HS-27A (cell line): ENCODE results near the gene CXADR.
"Not testable (repeated sequence)": the region's sequence is repeated elsewhere in the genome, so short reads cannot be mapped to it uniquely, and the experiment has no call there.

Experiments used
- DNase-seq: peaks from one replicate; pipeline ENCODE4 v3.0.0-alpha.2; 2012; ENCODE audit warnings: low read depth, missing footprints

The CXADR gene

DNA sequence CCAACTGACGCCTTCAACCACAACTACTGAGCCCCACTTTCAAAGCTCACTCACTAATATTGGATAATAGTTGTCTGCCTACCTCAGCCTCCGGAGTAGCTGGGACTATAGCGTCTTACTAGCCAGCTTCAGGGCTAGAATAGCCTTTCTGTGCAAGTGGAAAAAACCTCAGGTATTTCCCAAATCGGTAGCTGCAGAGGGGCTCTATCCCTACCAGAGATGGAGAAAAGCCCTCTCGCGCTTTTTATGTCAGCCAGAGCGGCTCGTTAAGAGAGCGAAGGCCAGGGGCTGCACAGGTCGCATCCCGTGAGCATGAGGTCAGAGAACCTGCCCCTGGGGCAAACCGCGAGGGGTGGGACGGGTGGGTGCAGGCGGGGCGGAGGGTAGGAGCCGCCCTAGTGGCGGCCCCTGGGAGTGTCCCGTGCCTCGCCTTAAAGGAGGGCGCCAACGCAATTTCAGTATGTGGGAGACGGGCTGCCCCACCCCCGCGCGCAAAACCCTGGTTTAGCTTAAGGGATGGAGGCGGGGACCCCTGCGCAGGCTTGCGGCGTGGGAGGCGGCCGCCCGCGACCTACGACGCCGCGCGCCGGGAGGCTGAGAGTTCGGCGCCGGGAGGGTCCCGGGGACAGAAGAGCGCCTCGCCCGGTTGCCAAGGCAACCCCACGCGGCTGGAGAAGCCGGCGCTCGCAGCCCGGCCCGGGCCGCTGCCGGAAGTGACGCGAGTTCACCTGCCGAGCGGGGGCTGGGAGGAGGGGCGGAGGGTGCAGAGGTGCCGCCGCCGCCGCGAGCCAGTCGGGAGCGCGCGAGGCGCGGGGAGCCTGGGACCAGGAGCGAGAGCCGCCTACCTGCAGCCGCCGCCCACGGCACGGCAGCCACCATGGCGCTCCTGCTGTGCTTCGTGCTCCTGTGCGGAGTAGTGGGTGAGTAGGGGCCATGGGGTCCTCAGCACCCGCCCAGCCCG, at the start of gene CXADR:
CXADR (plus strand) TSS at position 791 of the 961 bp plus-strand sequence; CDS start at position 878, 87 bp downstream.
- DNase-seq: no peak

DNA sequence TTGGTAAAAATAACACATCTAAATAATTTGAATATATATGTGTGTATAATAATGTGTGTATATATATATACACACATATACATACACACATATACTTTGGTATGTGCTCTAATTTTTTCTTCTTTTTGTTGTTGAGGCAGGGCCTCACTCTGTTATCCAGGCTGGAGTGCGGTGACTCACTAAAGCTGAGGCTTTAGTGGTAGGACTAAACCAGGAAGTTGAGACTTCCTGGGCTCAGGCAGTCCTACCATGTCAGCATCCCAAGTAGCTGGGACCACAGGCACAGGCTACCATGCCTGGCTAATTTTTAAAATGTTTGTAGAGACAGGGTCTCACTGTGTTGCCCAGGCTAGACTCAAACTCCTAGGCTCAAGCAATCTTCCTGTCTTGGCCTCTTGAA, 46.7 kb upstream of the CXADR start:
- DNase-seq: no peak

DNA sequence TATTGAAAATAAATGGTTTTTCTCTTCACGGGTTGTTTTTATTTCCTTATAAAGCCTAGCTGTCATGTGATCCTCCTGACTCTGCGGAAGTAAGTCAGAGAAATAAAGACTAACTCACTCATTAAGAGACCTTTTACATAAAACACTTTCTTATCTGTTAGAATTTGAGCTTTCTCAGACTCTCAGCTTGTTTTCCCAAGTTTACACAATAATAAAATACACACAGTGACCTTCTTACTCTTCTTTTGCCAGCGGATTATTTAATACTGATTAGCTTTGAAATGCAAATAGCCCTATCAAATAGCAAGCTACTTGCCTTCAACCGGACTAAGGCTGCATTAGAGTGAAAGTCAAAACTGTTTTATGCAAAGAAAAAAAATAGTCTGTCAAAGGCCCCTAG, 45.5 kb upstream of the CXADR start:
- DNase-seq: no peak

DNA sequence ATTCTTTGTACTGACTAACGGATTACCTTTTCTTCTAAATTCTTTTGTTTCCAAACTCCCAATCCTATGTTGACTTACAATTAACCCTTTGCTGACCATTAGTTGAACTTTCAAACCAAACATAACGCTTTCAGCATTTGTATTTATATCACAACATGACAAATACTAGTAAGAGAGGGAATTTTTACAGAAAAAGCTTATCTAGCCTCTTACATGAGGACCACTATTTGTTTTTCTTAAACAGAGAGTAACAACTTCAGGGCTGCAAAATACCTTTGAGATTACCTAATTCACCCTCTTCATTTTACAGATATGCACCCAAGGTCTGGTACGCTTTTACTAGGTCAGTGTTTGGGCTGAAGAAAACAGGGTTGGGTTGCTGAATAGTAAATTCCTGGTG, 45.0 kb upstream of the CXADR start:
- DNase-seq: no peak

DNA sequence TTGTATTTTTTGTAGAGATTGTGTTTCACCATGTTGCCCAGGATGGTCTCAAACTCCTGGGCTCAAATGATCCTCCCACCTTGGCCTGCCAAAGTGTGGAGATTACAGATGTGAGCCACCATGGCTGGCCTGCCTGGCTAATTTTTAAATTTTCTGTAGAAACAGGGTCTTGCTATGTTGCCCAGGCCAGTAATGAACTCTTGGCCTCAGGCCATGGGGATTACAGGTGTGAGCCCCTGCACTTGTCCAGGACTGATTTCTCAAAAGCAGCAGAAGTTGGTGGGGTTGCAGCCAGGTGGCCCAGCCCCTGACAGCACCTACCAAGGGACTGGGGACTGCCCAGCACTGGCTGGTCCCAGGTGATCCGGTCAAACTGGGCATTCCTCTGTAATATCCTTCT, 44.1 kb upstream of the CXADR start:
- DNase-seq: no peak

DNA sequence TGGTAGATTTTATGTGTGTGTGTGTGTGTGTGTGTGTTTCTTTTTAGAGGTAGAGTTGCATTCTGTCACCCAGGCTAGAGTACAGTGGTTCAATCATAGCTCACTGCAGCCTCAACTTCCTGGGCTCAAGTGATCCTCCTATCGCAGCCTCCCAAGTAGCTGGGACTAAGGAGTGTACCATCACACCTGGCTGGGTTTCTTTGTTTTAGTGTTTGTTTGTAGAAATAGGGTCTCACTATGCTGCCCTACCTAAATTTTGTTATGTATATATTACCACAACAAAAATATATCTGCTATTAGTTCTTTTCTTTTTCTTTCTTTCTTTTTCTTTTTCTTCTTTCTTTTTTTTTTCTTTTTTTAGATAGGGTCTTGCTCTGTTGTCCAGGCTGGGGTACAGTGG, 43.1 kb upstream of the CXADR start:
- no peak for DNase-seq

DNA sequence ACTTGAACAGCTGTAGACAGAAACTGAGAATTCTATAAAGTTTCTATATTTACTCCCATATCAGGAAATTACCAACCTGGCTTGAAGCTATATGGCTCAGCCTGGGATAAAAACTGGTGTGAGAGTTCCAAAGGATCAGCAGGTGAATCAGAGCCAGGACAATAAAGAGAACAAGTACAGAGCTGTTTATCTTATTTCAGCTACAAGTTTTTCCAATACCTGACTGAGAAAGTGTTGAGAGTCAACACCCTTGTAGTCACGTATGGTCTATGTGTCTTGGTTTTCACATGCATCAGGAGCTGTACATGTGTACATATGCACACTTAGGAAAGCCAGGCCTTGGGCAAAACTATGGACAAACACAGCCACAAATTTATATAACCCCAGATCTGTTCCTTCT, 40.7 kb upstream of the CXADR start:
- no peak for DNase-seq

DNA sequence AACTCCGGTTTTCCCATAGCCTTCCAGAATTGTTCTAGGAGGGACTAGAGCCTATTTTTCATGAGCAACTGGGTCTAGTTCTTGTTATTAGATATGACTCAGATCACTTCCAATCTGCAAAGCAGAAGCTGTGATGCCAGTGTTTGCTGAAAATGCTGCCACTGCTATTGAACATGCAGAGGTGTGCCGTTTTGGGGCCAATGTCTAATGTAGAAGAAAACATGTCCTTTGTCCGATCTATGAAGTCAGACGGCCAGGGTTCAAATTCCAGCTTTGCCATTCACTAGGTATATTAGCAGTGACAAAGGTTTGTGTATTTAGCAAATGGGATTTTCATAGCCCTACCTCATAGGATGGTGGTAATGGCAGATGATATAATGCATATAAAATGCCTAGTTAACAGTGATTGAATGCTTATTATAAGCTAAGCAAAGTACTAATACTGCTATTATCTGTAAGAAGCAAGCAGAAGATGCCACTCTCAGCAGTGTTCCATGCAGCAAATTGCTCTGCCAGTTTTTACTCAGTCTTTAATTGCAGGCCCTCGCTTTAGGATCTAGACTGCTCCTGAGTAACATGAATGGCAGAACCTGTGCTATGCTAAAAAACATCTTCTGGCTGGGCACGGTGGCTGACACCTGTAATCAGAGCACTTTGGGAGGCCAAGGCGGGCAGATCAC, 40.1 kb upstream of the CXADR start:
- DNase-seq: no peak

DNA sequence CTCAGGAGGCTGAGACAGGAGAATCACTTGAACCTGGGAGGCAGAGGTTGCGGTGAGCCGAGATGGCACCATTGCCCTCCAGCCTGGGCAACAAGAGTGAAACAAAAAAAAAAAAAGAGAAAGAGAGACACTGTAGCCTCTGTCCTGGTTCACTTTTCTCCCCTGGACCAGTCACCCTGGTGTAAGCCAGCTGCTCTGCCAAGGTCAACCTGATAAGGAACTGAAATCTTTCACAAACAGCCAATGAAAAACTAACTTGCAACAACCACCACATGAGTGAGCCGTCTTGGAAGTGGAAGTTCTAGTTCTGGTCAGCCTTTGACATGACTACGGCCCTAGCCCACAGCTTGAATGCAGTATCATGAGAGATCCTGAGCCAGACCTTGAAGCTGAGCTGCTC, 36.8 kb upstream of the CXADR start:
- DNase-seq: no peak

DNA sequence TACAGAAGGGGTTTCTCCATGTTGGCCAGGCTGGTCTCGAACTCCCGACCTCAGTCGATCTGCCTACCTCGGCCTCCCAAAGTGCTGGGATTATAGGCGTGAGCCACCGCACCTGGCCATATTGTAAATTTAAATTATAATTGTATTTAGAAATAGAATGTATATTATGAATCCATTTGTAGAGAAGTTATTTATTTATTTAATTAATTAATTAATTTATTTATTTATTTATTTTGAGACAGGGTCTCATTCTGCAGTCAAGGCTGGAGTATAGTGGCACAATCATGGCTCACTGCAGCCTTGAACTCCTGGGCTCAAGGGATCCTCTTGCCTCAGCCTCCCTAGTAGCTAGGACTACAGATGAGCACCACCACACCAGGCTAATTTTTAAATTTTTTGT, 34.7 kb upstream of the CXADR start:
- DNase-seq: not testable (repeated sequence)

DNA sequence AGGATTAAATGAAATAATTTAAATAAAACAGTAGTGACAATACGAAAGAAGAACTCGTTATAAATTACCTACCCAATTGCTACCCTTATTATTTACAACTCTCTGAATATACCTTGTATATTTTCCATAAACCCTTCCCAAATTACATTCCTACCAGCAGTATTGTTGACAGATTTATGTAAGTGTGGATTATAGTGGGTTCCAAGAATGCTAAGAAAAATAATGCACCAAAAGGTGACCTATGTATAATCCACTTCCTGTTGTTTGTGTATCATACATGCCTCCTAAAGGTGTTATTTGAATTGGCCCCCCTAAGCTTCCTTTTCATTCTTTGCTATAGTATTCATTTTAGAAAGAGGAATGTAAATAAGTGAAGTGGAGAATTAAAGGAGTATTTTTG, 33.2 kb upstream of the CXADR start:
- DNase-seq: no peak

DNA sequence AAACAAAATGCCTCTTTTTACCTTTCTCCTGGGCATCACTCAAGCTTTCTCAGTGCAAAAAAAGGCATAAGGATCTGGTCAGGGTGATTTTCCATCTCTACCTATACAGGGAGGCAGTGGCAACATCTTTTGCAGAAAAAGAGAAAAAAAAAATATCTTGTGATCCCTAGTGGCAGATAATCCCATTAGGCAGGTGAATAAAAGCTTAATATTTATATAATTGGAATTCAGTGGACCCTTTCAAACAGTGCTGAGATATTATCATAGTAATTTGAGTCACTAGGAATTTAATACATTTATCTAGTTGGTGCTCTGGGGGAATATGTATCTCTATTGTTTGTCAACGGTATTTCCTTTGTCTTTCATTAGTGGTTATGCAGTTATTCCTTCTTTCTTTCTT, 29.9 kb upstream of the CXADR start:
- DNase-seq: no peak

DNA sequence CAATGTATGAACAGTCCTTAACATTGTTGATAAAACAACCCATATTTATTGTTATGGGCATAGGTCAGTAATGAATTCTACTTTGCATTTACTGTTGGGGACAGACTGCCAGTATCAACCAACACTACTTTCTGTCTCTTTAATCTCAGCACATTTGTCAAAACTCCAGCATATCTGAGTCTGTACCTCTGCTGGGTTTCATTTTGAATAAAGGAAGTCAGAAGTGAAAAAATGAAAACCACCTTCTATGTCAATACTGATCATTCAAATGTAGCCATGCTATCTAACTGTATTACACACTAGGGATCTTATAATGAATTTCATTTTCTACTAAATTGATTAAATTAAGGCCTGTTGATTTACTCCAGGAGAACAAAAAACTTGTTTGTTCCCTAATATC, 24.2 kb upstream of the CXADR start:
- DNase-seq: no peak

DNA sequence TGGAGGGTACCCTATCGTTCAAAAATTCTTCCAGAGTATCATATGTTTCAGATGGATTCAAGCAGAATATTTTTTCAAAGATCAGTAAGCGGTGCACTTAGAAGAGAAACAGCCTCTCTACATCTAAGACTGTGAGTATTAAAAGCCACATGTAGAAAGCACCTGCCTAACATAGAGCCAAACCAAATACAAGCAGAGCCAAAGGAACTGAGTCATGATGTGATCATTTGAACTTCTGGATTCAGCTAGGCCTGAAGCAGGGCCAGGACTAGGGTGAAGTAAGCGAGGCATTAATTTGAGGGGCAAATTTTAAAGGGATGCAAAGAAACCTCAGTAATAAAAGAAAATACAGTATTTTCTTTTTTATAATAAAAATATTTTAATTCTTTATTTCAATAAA, 23.3 kb upstream of the CXADR start:
- DNase-seq: not testable (repeated sequence)

DNA sequence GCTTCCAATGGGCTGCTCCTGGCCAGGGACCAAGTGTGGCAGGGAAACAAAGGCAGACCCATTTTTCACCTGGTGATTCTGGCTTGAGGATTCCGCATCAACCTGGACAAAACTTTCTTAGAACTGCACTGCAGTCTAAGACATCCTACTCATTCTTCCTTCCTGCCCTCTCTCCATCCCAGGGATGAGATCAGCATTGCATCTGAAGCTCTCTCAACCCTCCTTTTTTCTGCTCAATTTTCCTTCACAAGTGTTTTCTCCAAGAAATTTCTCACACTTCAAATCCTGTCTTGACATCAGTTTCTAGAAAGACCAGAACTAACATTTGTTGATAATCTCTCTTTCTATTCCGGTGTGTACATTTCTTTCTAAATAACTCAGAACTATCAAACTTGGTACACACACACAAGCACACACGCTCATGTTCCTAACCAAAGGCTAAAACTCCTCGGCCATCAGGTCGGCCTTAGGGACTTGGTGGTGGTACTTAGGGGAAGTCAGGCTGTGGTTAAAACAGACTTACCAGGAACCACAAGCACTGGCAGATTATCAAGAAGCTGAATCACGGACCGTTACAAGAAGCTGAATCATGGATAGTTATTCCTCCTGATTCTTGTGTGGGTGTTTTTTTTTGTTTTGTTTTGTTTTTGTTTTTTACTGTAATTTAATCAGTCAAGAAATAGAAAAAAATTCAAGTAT, 21.0 kb upstream of the CXADR start:
- peak; percentile 82 for DNase-seq

DNA sequence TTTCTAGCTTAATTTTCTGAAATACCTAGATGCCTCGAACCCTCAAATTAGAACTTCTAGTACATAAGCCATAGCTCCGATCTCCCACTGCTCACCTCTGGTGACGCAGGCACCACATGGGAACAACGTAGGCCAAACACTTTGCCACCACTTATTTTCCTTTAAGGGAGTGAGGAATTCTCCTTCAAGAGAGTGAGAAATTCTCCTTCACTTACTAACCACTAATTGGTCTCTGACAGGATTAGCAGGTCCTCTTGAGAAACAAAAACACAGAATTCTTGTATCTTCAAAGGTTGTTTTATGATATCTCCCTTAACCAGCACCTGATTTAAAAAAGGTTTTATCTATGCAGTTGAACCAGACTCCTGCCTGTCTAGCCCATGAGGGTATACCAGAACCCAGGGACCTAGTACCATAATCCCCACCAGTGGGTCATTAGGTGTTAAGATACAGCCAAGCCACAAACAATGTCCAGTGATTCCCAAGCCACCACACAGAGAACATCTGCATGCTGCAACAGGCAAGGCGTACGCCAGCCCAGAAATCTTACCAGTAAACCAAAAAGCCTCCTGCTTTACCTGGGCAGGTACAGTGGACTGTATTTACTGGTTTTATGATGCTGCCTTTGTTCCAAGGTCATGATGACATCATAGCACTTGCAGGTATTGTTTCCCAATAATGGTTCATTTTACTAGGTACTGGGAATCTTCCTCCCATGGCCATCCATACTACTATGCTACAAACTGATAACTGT, 20.3 kb upstream of the CXADR start:
- no peak for DNase-seq

DNA sequence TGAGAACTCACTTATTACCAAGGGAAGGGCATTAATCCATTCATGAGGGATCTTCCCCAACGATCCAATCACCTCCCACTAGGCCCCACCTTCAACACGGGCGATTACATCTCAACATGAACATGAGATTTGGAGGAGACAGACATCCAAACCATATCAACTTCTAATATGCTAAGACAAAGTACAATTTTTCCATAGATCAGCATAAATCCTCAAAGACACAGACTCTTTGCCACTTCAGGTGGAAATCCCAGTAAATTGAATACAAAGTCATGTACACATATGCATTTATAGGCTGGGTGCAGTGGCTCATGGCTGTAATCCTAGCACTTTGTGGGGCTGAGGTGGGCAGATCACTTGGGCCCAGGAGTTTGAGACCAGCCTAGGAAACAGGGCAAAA, 18.8 kb upstream of the CXADR start:
- DNase-seq: no peak

DNA sequence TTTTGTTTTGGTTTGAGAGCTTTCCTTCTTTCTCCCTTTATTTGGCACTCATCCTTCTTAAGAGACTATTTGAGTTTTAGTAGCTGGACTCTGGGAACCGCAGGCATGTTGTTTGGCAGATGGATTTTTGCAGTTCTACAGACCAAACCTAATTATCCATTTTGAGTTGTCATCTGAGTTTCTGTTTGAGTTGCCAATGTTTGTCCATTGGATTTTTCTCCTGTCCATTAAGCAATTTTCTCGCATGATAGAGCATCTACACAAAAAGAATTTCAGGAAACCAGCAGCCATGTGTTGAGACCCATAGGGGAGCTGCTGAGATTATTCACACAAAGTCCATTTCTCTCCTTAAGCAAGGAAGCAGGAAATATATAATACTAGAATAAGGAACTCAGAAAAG, 17.2 kb upstream of the CXADR start:
- DNase-seq: no peak

DNA sequence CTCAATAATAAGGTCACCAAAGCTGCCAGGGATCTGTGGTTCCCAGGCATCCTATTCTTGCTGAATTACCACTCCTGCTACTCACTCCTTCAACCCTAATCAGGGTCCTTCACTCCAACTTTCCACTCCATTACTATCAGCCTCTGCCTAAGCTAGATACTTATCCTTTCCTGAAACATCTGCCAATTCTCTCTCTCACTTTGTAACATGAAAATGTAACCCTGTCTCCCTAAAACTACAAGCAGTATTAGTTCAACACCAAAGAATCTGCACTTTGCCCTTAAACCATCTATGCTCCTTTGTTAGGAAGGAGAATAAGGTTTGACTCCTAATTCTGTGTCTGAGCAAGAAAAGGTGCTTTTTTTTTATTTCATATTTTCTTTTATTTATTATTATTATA, 15.5 kb upstream of the CXADR start:
- no peak for DNase-seq

DNA sequence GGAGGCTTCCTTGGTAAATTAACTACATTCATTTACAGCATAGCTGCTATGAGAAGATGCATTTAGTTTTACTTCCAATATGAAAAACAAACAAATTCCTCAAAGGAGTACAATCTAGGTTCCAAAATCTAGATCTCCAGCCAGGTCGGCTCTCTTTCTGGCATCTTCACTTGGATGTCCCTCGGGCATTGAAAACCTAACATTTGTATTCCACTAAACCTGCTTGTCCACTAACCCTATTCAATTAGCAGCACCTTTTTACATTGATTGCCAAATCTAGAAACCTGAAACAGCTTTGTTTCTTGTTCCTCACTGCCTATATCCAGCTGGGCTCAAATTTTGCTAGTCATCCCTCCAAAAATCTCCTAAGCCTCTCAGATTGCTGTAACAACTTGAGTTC, 14.3 kb upstream of the CXADR start:
- no peak for DNase-seq

DNA sequence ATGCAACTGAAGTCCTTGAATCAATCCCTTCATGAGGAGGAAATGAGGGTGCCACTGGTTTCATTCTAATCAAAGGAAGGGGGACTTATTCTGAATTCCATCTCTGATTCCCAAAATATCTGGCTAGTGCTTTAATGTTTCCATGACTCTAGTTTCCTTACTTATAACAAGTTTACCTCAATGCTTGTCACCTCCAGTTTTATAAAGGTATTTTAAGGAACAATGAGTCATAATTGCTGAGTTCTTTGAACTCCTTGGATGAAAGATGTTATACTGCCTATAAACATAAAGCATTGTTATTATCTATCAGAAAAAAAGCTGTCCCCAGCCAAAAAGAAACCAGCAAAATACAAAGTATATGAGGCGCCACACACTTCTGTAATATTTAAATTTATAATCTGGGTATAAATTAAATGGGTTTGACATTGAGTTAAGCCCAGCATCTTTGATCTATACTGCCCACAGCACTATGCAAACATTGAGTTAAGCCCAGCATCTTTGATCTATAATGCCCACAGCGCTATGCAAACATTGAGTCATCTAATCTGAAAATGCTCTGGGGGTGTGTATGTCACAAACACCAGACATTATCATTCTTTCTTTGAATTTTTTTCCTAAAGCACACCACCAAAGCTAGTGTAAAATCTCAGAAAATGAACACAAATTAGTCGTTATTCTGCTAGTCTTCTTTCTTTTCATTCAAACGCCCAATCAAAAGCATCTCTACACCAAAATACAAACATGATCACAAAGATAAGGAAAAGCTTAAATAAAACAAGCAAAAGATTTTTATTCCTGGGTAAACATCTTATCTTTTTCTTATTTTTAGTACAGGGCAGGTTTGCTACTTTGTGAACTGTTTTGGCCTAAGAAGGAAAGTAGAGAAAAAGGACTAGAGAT, 11.5 kb upstream of the CXADR start:
- no peak for DNase-seq
